GM19468 (cell line): ENCODE results near the gene GPS1.

ENCODE experiments used
- ATAC-seq: cut with Tn5 transposase; IDR thresholded peaks from one replicate; pipeline ENCODE4 v1.9.1; 2021; ENCODE audit warnings: mild to moderate bottlenecking, moderate library complexity, moderate number of reproducible peaks; ENCODE audit not compliant: unreplicated experiment; ENCODE audit errors: extremely low read depth

GPS1 gene

GRCh38 chr17:82086941-82087906, 35.5 kb downstream of the GPS1 start:
- no peak for ATAC-seq

GRCh38 chr17:82087961-82088837, 36.5 kb downstream of the GPS1 start:
- no peak for ATAC-seq

GRCh38 chr17:82088838-82089722, 37.4 kb downstream of the GPS1 start:
- no peak for ATAC-seq

GRCh38 chr17:82089723-82090548, 38.2 kb downstream of the GPS1 start:
- no peak for ATAC-seq

- ATAC-seq = no peak
Measured at GRCh38 chr17:82090549-82091263, 39.0 kb downstream of the GPS1 start.

GRCh38 chr17:82091264-82092066, 39.8 kb downstream of the GPS1 start:
- ATAC-seq = no peak

- ATAC-seq = no peak
Measured at GRCh38 chr17:82092094-82092586, 40.4 kb downstream of the GPS1 start.

- no peak for ATAC-seq
Measured at GRCh38 chr17:82092628-82092994, 40.9 kb downstream of the GPS1 start.

- ATAC-seq = no peak
Measured at GRCh38 chr17:82092995-82093751, 41.5 kb downstream of the GPS1 start.

- ATAC-seq = no peak
Measured at GRCh38 chr17:82094931-82095776, 43.5 kb downstream of the GPS1 start.

GRCh38 chr17:82095777-82096708, 44.3 kb downstream of the GPS1 start:
- ATAC-seq = no peak

- ATAC-seq = no peak
Measured at GRCh38 chr17:82096709-82097183, 45.0 kb downstream of the GPS1 start.

GRCh38 chr17:82097184-82097918, 45.7 kb downstream of the GPS1 start:
- no peak for ATAC-seq

- ATAC-seq = peak; percentile 3
Measured at GRCh38 chr17:82097919-82098168, 46.1 kb downstream of the GPS1 start.
